Fibroblast of the aortic adventitia (primary cell): ENCODE data around the gene FAM237B. TPM values are rescaled to one million over a fixed set of nuclear protein-coding genes. Genes with fewer than 3 reads are reported as not detected.
A peak's percentile ranks its signal among the peaks of the same experiment; 100 is the strongest.
"Not testable (repeated sequence)": the region's sequence is repeated elsewhere in the genome, so short reads cannot be mapped to it uniquely, and the experiment has no call there.

Source experiments
- DNase-seq: peaks from one replicate; pipeline ENCODE4 v3.0.0-alpha.2; 2010; ENCODE audit warnings: low read depth
- H3K4me3 ChIP-seq: 2 replicates; pipeline ENCODE4 v1.5.1; 2011; ENCODE audit warnings: low read depth, mild to moderate bottlenecking, control low read depth, low read length, moderate library complexity
- CTCF ChIP-seq: IDR thresholded peaks from 2 replicates; pipeline ENCODE4 v1.5.1; 2011; ENCODE audit warnings: mild to moderate bottlenecking, low read length, control low read depth, inconsistent platforms; ENCODE audit not compliant: insufficient read depth
- total RNA-seq: library from RNA; depleted of rRNA; stranded (reverse); fragments of >200 nt; gene quantifications from 2 replicates; pipeline ENCODE4 v1.2.3, GENCODE V29; 2012; ENCODE audit warnings: low replicate concordance

Gene FAM237B
- total RNA-seq, 1 donor: not detected

DNA sequence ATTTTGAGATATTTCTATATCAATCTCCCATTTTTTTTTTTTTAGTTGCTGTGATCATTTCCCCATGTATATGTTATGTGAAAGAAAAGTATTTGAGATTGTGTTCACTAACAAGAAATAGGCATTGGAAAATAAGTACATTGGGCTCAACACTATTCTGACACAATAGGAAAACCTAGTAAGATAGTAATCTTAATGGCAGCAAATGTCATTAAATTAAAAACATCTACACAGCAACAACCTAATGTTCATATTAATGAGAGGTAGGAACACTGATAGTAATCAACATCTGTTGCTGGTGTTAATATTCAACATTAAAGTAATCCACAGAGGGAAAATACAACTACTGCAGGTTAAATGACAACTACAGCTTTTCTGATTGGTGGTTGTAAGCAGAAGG is 23.9 kb upstream of the FAM237B start:
- no peak for DNase-seq
- no peak for TF ChIP-seq CTCF
- H3K4me3 ChIP-seq: no peak overlapping the region

DNA sequence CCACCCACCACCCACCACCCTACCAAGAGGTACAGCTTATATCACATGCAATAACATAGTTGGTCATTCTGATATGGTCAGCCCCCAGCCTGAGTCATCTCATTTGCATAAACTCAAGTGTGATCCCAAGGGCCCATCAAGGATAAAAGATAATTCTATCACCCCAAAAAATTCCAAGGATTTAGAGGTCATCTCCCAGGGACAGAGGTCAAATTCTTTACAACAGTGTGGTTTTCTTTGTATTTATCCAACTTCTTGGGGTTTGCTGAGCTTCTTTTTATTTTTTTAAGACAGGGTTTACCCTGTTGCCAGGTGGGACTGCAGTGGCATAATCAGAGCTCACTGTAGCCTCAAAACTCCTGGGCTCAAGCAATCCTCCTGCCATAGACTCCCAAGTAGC is 16.0 kb upstream of the FAM237B start:
- peak; percentile 14 for DNase-seq
- TF ChIP-seq CTCF: no peak

GRCh38 chr7:90334926-90335325 is 13.8 kb upstream of the FAM237B start:
- not testable (repeated sequence) for H3K4me3 ChIP-seq, DNase-seq

More for the DNA sequence above, 16.0 kb upstream of the FAM237B start:
- H3K4me3 ChIP-seq: no peak overlapping the region

DNA sequence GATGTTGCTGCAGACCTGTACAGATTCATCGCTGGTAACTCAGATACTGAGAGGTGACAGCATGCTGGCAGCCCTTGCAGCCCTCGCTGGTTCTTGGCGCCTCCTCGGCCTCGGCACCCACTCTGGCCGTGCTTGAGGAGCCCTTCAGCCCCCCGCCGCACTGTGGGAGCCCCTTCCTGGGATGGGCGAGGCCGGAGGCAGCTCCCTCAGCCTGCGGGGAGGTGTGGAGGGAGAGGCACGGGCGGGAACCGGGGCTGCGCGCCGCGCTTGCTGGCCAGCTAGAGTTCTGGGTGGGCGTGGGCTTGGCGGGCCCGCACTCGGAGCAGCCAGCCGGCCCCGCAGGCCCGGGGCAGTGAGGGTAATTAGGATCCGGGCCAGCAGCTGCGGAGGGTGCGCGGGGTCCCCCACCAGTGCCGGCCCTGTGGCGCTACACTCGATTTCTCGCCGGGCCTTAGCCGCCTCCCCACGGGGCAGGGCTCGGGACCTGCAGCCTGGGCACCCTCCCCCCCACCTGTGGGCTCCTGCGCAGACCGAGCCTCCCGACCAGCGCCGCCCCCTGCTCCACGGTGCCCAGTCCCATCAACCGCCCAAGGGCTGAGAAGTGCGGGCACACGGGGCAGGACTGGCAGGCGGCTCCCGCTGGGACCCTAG is 13.2 kb upstream of the FAM237B start:
- DNase-seq: no peak
- TF ChIP-seq CTCF: no peak
- no peak overlapping the region for H3K4me3 ChIP-seq

GRCh38 chr7:90326500-90326899 is 5.4 kb upstream of the FAM237B start:
- no peak for DNase-seq
- no peak overlapping the region for H3K4me3 ChIP-seq
- no peak for TF ChIP-seq CTCF

GRCh38 chr7:90322837-90323236 is 1.7 kb upstream of the FAM237B start:
- DNase-seq: no peak
- no peak for TF ChIP-seq CTCF
- no peak overlapping the region for H3K4me3 ChIP-seq

GRCh38 chr7:90320418-90320800 is 695 bp downstream of the FAM237B start:
- DNase-seq: no peak
- no peak for TF ChIP-seq CTCF
- no peak overlapping the region for H3K4me3 ChIP-seq
